Activated CD4-positive, alpha-beta T cell treated with anti-CD3 and anti-CD28 coated beads for 24 hours (primary cell): Measurements from ENCODE around the gene BRS3.

Experiments
- DNase-seq, 2 donors: peaks; one replicate each; pipeline ENCODE4 v3.0.0-alpha.2; 2020; ENCODE audit warnings: low read depth in 2 of 2

The BRS3 gene

DNA sequence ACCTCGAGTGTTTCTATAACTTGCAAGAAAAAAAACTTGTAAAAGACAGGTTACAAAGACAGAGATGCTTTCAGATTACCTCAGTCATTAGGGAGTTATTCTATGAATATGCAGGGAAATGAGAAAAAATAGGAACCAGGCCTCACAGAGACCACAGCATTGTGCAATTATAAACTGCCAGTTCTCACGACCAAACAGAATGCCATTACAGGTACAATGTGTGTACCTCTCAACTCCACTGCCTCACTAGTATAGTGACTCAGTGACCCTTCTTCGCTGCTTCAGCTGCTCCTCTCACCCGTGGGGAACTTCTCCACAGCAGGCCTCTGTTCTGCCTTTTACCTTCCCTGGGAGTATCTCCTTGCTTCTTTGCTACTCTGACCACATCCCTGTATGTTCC lies 7.3 kb downstream of the BRS3 start:
- DNase-seq, result no peak

DNA sequence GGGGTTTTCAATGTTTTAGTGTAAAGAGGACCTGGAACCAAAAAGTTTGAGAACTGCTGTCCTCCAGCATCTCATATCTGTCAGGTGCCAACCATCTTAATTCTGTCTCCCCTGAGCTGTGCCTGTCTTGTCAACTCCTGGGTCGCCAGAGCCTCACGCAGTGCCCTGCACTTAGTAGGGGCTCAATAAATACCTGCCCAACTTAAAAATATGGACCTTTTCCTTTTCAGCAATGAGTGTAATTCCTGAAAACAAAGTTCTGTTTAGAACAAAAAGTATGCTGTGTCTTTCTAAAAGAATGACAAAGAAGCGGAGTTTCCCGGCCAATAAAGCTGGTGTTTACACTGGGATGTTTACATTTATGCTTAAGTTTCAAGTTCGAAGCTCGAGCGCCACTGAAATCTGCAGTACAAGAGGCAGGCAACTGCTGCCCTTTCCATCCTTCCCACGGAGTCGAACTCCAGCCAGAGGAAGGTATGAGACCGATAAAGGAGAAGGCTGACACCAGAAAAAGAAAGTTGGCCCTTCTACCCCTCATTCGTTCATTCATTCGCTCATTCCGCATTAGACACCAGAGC lies 8.5 kb downstream of the BRS3 start:
- DNase-seq, result no peak

DNA sequence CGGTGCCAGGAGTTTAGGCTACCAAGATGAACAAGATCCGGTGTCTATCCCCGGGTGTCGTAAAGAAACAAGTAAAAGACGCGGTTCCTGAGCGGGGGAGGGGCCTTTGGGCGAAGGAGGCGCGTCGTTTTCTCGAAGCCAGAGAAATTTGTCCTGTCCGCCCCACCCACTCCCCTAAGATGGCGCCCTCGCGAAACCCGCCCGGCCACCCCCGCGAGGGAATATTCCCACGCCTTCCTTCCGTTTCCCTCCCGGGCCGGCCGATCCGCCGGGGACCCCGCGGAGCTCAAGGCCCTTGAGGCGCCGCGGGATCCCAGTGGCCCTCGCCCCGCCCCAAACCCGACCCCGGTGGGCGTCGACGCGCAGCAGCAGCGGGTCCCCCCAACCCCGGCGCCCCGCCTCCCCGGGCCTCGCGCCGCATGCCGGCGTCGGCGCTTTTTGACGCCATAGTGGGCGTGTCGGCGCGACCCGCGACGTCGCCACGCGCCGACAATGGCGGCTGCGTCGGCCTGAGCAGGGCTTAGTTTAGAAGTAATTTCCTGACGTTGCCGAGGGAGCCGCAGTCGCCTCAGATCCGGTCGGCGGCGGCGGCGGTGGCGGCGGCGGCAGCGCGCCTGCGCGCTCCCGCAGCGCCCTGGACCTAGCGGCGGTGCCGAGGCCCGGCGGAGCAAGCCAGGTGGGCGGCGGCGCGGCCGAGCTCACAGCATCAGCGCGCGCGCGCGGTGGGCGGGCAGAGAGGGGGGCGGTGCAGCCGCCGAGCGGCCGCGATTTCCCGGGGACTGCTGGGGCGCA lies 9.2 kb downstream of the BRS3 start:
- peak; percentile 64 to 74 for DNase-seq

DNA sequence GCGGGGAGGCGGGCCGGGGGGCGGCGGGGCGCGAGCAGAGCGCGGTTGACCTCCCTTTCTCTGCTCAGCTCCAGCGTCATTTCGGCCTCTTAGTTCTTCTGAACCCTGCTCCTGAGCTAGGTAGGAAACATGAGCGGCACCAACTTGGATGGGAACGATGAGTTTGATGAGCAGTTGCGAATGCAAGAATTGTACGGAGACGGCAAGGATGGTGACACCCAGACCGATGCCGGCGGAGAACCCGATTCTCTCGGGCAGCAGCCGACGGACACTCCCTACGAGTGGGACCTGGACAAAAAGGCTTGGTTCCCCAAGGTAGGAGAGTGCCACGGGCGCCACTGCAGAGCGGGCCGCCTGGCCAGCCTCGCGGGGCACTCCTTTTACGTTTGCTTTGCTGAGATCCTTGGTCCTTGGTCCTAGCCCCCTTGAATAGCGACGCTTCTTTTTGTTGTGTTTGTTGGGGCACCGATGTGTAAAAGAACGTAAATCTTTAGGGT lies 9.9 kb downstream of the BRS3 start, which contains the start of gene HTATSF1:
Gene HTATSF1 (plus strand): TSS at position 37 of the 497 bp plus-strand sequence. CDS start 93 bp downstream, at position 130.
- DNase-seq, result no peak

DNA sequence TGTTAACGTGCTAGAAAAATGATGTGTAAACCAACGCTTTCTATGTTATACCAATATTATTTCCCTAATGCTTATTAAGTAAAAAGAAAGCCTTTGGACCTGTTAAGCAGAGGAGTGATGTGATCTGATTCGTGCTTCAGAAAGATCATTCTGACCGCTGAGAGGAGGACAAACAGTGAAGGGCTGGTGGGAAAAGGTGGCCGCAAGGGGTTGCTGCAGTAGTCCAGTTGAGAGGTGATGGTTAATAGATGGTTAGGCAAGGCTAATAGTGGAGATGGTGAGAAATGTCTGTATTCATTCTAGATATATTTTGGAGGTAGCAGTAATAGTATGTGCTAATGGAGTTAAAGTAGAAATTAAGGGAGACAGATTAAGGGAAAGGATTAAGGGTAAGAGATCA lies 31.3 kb downstream of the BRS3 start:
- no peak for DNase-seq

DNA sequence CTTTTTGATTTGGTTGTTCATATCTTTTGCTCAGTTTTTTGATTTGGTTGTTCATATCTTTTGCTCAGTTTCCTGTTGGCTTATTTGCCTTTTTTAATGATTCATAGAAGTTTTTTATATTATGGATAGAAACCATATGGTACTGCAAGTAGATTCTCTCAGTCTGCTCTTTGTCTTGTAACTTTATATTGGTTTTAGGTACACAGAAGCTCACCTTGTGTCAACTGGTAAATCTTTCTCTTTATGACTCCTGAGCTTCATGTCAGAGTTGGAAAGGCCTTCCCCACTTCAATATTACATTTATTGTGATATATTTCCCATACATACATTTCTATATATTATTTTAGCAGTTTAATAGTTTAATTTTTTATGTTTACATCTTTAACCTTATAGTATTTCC lies 36.0 kb downstream of the BRS3 start:
- no peak for DNase-seq

DNA sequence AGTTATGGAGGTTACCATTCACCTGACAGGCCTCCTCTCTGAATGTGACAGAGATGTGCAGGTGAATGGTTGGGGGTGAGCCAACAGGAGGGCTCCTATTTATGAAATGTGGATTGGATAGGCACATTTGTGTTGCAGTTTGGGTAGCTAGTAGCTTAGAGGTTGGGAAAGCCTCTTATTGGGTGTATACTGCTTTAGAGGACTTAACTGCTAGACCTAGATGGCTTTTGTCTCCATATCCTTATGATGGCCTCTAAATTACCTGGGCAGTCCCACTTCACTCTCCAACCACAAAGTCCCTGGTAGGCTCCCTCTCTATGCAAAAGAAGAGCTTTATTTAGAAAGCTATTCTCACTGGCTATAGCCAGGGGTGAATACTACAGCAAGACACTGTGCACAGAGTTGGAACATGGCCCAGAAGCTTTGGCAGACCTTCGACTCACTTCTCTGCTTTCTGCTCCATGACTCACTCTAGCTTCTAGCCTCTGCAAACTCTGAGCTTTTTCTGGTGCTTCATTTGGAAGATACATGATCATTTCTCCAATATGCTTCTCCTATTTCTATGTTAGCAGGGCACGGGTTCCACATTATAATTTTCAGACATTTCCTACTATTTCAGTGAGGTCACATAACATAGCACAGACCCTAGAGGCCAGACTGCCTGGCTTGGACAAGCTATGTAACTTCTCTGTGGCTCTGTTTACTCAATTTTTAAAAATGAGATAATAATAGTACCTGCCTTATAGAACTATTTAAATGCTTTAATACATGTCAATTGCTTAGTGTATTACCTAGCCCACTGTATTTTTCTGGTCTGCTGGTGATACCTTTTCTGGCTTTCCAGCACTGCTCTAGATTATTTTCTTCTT lies 38.2 kb downstream of the BRS3 start:
- DNase-seq, result no peak

DNA sequence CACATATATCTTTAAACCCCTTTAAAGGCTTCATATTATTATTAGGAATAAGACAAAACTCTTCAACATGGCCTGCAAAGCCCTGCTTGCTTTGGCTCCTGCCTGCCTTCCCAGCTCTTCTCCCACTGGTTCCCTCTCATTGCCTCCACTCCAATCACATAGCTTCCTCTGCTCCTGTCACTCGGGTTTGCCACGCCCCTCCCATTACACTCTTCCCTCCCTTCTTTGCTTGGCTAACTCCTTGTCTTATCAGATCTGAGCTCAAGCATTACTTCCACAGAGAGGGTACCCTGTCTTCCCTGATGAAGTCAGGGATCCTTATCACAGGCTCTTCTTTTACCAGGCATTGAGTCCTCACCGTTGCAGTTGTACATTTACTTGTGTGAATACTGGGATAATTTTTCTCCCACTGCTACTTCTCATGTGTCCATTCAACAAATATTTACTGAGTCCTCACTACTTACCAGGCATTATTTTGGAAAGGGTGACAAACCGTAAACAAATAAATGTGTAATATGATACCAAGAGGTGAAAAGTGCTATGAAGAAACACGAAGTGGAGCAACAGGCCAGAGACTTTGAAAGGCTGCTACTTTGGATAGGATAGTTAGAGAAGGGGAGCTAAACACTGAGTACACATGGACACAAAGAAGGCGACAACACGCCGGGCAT lies 41.0 kb downstream of the BRS3 start:
- DNase-seq, result no peak

DNA sequence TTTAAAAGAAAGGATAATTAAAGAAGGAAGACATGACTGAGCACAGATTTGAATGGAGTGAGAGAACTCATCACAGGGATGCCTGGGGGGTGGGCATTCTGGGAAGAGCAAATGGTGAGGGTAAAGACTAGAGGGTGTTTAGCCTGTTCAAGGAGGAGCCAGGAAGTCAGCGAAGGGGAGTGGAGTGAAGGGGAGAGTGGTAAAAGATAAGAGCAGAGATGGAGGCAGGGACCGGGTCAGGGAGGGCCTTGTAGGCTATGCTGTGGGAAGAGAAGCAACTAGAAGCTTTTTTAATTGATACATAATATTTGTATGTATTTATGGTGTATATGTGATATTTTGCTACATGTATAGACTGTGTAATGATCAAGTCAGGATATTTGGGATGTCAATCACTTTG lies 42.0 kb downstream of the BRS3 start:
- DNase-seq, result no peak

DNA sequence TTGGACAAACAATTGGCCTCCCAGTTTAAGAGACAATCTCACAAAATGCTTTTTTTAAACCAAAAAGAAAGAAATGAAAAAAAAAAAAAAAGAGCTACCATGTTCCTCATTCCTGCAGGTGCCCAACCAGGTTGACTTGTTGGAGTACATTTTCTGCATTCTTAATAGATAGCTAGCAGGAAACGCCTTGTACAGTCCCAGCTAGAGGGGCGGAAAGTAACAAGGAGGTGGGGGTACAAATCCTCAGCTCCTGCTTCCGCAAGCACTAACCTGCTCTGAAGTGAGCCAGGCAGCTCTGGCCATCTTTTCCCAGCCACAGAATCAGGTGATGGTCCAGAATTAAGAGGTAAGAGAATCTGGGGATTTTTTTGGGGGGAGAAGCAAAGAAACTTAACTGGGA lies 44.2 kb downstream of the BRS3 start, which contains the start of gene VGLL1:
Gene VGLL1 (plus strand): TSS at position 265 of the 400 bp plus-strand sequence. CDS start 3,806 bp downstream, outside the sequence.
- DNase-seq, result no peak

DNA sequence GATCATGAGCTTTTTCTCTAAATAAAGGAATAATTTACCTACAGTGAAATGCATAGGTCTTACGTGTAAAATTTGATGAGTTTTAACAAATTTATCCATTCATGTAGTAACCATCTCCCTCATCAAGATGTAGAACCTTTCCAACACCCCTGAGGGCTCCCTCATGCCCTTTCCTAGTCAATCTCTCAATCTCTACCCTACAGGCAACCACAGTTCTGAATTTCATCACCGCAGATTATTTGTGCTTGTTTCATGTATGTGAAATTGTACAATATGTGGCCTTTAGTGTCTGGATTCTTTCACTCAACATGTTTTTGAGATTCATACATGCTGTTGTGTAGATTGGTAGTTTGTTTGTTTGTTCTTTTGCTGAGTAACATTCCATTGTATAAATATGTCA lies 46.4 kb downstream of the BRS3 start:
- no peak for DNase-seq

DNA sequence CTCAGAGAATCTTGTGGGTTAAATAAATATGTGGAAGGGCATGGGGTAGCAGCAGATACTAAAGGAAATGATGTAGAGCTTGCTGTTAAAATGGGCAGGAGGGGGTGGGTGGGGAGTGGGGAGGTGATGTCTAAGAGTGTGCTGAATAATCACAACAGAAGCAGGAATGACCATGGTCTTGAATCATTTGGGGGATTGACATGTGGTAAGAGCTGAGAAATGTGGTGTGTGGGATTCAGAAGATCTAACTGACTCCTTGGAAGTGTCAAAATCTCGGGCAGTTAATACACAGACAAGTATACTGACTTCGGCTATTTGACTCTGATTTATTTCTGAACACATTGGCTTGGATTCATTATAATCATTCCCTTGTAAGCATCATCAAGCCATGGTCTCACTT lies 51.1 kb downstream of the BRS3 start:
- DNase-seq, result no peak

DNA sequence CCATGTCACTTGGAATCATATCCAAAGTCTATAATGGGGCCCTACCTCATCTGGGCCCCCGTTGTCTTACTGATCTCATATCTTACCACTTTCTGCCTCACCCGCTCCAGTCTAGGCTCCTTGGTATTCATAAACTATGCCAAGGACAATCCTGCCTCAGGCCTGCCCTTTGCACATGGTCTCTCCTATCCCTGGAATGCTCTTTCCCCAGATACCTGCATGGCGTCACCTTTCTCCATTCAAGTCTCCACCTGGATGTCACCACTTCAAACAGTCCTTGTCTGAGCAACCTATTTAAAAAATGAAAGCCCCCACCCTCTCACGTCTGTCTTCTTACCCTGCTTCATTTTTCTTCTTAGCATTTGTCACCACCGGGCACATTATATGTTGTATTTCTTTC lies 52.5 kb downstream of the BRS3 start:
- DNase-seq, result no peak

DNA sequence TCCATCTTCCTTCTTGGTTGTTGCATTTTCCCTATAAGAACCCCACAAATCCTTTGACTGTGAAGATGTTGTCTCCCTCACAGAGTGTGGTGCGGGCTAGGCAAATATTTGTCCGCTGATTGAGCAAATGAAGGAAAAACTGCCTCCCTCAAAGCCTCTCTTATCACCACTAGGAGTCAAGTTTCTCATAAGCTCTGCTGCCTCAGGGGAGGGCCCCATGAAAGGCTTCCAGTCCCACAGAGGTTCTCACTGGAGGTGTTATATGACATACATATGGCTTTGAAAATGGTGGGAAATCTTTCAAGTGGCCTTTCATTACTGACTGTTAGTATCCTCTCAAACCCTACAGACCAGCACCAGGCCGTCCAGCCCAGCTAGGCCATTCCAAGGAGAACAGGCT lies 53.5 kb downstream of the BRS3 start:
- no peak for DNase-seq

DNA sequence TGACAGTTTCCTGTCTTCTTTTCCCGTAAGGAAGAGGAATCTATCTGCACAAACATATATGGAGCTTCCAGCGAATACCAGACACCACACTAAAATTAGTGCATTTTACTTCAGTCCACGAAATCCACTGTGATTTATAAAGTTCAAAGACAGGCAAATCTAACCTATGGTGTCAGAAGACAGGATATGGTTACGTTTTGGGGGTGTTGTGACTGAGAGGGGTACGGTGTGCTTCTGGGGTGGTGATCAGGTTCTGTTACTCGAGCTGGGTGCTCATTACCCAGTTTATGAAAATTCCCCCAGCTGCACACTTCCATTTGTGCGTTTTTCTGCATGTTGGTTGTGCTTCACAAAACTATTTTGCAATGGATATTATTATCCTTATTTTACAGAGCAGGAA lies 54.5 kb downstream of the BRS3 start:
- no peak for DNase-seq
